Transverse colon (tissue), 4 donors: Measurements from ENCODE around the gene LMO2. TPM values are rescaled to one million over a fixed set of nuclear protein-coding genes. Genes with fewer than 3 reads are reported as not detected.

Experiments used
- DNase-seq: peaks from one replicate; pipeline ENCODE4 v3.0.0-alpha.2; 2019
- H3K27ac ChIP-seq, 4 donors: fragments of 200-600 bp; sonication (generic); 2 replicates each; pipeline ENCODE4 v1.5.1; 2016 to 2018; ENCODE audit warnings: inconsistent platforms in 4 of 4
- H3K27me3 ChIP-seq: fragments of 200-600 bp; sonication (generic); 2 replicates; pipeline ENCODE4 v1.5.1; 2017; ENCODE audit warnings: inconsistent platforms
- H3K36me3 ChIP-seq, 4 donors: fragments of 200-600 bp; sonication (generic); 2 replicates each; pipeline ENCODE4 v1.5.1; 2017 to 2019; ENCODE audit warnings: inconsistent platforms in 4 of 4
- H3K4me1 ChIP-seq, 4 donors: fragments of 200-600 bp; sonication (generic); 2 replicates each; pipeline ENCODE4 v1.5.1; 2017 to 2020; ENCODE audit warnings: inconsistent platforms in 4 of 4
- H3K4me3 ChIP-seq, 4 donors: fragments of 200-600 bp; sonication (generic); 1 replicate in 1 of 4; 2 replicates in 3 of 4; pipeline versions ENCODE4 v1.5.1 to v1.6.1; 2017 to 2019; ENCODE audit warnings: inconsistent platforms in 4 of 4
- H3K9me3 ChIP-seq, 2 donors: fragments of 200-600 bp; sonication (generic); 2 replicates each; pipeline ENCODE4 v1.5.1; 2017 to 2019; ENCODE audit warnings: inconsistent platforms in 2 of 2
- CTCF ChIP-seq, 5 experiments: fragments of 200-600 bp in 3 of 5; fragments of 450-650 bp in 2 of 5; sonication (generic) in 3 of 5; IDR thresholded peaks; 1 replicate in 2 of 5; 2 replicates in 3 of 5; pipeline ENCODE4 v1.5.1; 2016 to 2017; ENCODE audit warnings: antibody characterized with exemption in 5 of 5, inconsistent platforms in 3 of 5, mild to moderate bottlenecking in 2 of 5, moderate library complexity in 1 of 5
- EP300 ChIP-seq: sonication (generic); formaldehyde crosslinking; IDR thresholded peaks from one replicate; pipeline ENCODE4 v1.6.1; 2017; ENCODE audit warnings: antibody characterized with exemption, low read depth
- POLR2A ChIP-seq: fragments of 450-650 bp; IDR thresholded peaks from one replicate; pipeline ENCODE4 v1.6.1; 2016; ENCODE audit warnings: antibody characterized with exemption, mild to moderate bottlenecking, moderate library complexity
- POLR2AphosphoS5 ChIP-seq, 3 donors: sonication (generic); formaldehyde crosslinking; IDR thresholded peaks; one replicate each; pipeline ENCODE4 v1.6.1; 2016; ENCODE audit warnings: antibody characterized with exemption in 3 of 3
- WGBS, 2 donors: methylation state at CpG; one replicate each; pipeline ENCODE4 v1.1.5; 2018; ENCODE audit warnings: low coverage in 1 of 2; 5-methylcytosine and 5-hydroxymethylcytosine counted together
- in situ Hi-C, 4 donors: fragments of 200-750 bp; cut with MboI; loops; one replicate each; pipeline versions ENCODE4 v1.15.0 to v1.15.1; 2017; ENCODE audit warnings: low sequenced_read_pairs in 3 of 4, low pct_ligation_motif_present in 1 of 4, low pct_unique_long_range_greater_than_20kb in 1 of 4
- intact Hi-C: fragments of 100-400 bp; cut with DNase I; formaldehyde crosslinking; loops from one replicate; pipeline ENCODE4 v1.15.1; 2023; ENCODE audit warnings: low total_unique reads
- total RNA-seq, 4 donors: library from RNA; depleted of rRNA; stranded (reverse); fragments of >200 nt; gene quantifications; one replicate each; pipeline ENCODE4 v1.1.0, GENCODE V29; 2016

Gene LMO2
- total RNA-seq, 4 donors from 2014 or later: 1.4 to 18.0 (median 4.0) TPM

GRCh38 chr11:33863418-33864172 lies 28.3 kb downstream of the LMO2 start:
- Histone ChIP-seq H3K4me3 (no peak overlapping the region), H3K27ac (no peak overlapping the region), H3K4me1 (peaks cover 0 to 2% (median 1%) of the 10 kb centered on the region in 4 donors), H3K9me3 (no peaks in the 10 kb centered on the region), H3K36me3 (no peaks in the 10 kb centered on the region), H3K27me3 (peaks cover 25% of the 10 kb centered on the region)
- in situ Hi-C loops: loop anchor here in 1 of 4 donors (25.0 kb wide), 1 partner anchor 499 kb away; the partner anchor contains the start of gene ABTB2
- TF ChIP-seq EP300: no peak
- TF ChIP-seq POLR2A: no peak
- no peak for TF ChIP-seq POLR2AphosphoS5 (IDR thresholded peaks at IDR 0.05)
- TF ChIP-seq CTCF (IDR thresholded peaks at IDR 0.05): no peak
- DNase-seq: no peak
- WGBS, 2 donors: 89 to 95% methylated on average over 2 to 7 of the region's 7 CpGs
- intact Hi-C loops: no loop called here

- H3K4me3 ChIP-seq: no peak overlapping the region
- TF ChIP-seq POLR2AphosphoS5 (IDR thresholded peaks at IDR 0.05): no peak
- no peak for TF ChIP-seq CTCF (IDR thresholded peaks at IDR 0.05)
- TF ChIP-seq EP300: no peak
- no peak for TF ChIP-seq POLR2A
- peaks cover 17% of the 10 kb centered on the region for H3K27me3 ChIP-seq
- H3K36me3 ChIP-seq: no peaks in the 10 kb centered on the region
- no peaks in the 10 kb centered on the region for H3K9me3 ChIP-seq
- in situ Hi-C loops: loop anchor here in 1 of 4 donors (25.0 kb wide), 1 partner anchor 500 kb away; the partner anchor contains the start of gene ABTB2
- intact Hi-C loops: no loop called here
- WGBS, 2 donors: 87 to 94% methylated on average over 2 to 6 of the region's 6 CpGs
- H3K27ac ChIP-seq: no peak overlapping the region
- no peak for DNase-seq
- H3K4me1 ChIP-seq: no peaks in the 10 kb centered on the region
Observed at GRCh38 chr11:33861941-33862589, 29.8 kb downstream of the LMO2 start.

GRCh38 chr11:33861386-33861785 lies 30.5 kb downstream of the LMO2 start:
- TF ChIP-seq POLR2AphosphoS5 (IDR thresholded peaks at IDR 0.05): no peak
- no peak for TF ChIP-seq CTCF (IDR thresholded peaks at IDR 0.05)
- no peak for TF ChIP-seq EP300

GRCh38 chr11:33860926-33861325 lies 30.9 kb downstream of the LMO2 start:
- H3K27me3 ChIP-seq: peaks cover 9% of the 10 kb centered on the region
- no peaks in the 10 kb centered on the region for H3K4me1 ChIP-seq
- no peaks in the 10 kb centered on the region for H3K36me3 ChIP-seq
- 40 to 67% methylated on average over 1 to 5 of the region's 5 CpGs for WGBS, 2 donors
- H3K9me3 ChIP-seq: no peaks in the 10 kb centered on the region
- no peak for TF ChIP-seq CTCF (IDR thresholded peaks at IDR 0.05)
- TF ChIP-seq POLR2AphosphoS5 (IDR thresholded peaks at IDR 0.05): no peak
- no peak for TF ChIP-seq POLR2A
- TF ChIP-seq EP300: no peak
- no peak overlapping the region for H3K27ac ChIP-seq
- DNase-seq: no peak
- in situ Hi-C loops (loop anchor here in 1 of 4 donors (25.0 kb wide), 1 partner anchor 501 kb away; the partner anchor contains the start of gene ABTB2), intact Hi-C loops (no loop called here)
- no peak overlapping the region for H3K4me3 ChIP-seq

More at GRCh38 chr11:33861386-33861785, 30.5 kb downstream of the LMO2 start:
- H3K4me1 ChIP-seq: no peaks in the 10 kb centered on the region
- H3K4me3 ChIP-seq: no peak overlapping the region
- no peaks in the 10 kb centered on the region for H3K9me3 ChIP-seq
- WGBS, 2 donors: 71 to 78% methylated on average over 4 to 6 of the region's 6 CpGs
- H3K36me3 ChIP-seq: no peaks in the 10 kb centered on the region
- DNase-seq: no peak
- in situ Hi-C loops (loop anchor here in 1 of 4 donors (25.0 kb wide), 1 partner anchor 501 kb away; the partner anchor contains the start of gene ABTB2), intact Hi-C loops (no loop called here)
- peaks cover 13% of the 10 kb centered on the region for H3K27me3 ChIP-seq
- no peak overlapping the region for H3K27ac ChIP-seq
